ENCODE results near the gene FILIP1L. TPM values are rescaled to one million over a fixed set of nuclear protein-coding genes. Genes with fewer than 3 reads are reported as not detected.

The FILIP1L gene
- total RNA-seq, 1 donor = 213 TPM

GRCh38 chr3:99948467-99949089 lies 165.7 kb downstream of the FILIP1L start:
- no peak for DNase-seq (ENCODE audit: low read depth)
- no peak overlapping the region for H3K4me3 ChIP-seq (ENCODE audit: low read depth, low read length)
- TF ChIP-seq, protein P1, sequence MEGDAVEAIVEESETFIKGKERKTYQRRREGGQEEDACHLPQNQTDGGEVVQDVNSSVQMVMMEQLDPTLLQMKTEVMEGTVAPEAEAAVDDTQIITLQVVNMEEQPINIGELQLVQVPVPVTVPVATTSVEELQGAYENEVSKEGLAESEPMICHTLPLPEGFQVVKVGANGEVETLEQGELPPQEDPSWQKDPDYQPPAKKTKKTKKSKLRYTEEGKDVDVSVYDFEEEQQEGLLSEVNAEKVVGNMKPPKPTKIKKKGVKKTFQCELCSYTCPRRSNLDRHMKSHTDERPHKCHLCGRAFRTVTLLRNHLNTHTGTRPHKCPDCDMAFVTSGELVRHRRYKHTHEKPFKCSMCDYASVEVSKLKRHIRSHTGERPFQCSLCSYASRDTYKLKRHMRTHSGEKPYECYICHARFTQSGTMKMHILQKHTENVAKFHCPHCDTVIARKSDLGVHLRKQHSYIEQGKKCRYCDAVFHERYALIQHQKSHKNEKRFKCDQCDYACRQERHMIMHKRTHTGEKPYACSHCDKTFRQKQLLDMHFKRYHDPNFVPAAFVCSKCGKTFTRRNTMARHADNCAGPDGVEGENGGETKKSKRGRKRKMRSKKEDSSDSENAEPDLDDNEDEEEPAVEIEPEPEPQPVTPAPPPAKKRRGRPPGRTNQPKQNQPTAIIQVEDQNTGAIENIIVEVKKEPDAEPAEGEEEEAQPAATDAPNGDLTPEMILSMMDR (IDR thresholded peaks at IDR 0.05; ENCODE audit: insufficient read depth, low read depth, low read length) = no peak

DNA sequence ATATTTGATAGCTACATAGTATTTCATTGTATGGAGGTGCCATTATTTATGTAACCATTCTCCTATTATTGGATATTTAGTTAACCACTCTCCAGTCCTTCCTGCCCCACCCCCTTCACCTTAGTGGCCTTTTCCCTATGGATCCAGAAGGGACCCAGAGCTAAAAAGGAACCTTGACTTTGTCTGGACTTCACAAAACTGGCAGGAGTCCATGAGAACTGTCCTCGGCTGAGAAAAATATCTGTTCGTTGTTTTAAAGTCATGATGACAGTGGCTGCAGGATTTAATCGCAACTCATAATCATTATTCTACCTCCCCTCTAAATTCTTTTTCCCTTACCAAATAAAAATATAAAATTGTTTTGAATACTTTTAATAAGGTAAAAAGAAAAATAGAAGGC lies 166.9 kb downstream of the FILIP1L start:
- no peak for DNase-seq (ENCODE audit: low read depth)
- no peak overlapping the region for H3K4me3 ChIP-seq (ENCODE audit: low read depth, low read length)
- TF ChIP-seq, protein P1 (IDR thresholded peaks at IDR 0.05; ENCODE audit: insufficient read depth, low read depth, low read length) = no peak

GRCh38 chr3:99945328-99945995 lies 168.8 kb downstream of the FILIP1L start:
- no peak for DNase-seq (ENCODE audit: low read depth)
- TF ChIP-seq, protein P1 (IDR thresholded peaks at IDR 0.05; ENCODE audit: insufficient read depth, low read depth, low read length) = no peak

DNA sequence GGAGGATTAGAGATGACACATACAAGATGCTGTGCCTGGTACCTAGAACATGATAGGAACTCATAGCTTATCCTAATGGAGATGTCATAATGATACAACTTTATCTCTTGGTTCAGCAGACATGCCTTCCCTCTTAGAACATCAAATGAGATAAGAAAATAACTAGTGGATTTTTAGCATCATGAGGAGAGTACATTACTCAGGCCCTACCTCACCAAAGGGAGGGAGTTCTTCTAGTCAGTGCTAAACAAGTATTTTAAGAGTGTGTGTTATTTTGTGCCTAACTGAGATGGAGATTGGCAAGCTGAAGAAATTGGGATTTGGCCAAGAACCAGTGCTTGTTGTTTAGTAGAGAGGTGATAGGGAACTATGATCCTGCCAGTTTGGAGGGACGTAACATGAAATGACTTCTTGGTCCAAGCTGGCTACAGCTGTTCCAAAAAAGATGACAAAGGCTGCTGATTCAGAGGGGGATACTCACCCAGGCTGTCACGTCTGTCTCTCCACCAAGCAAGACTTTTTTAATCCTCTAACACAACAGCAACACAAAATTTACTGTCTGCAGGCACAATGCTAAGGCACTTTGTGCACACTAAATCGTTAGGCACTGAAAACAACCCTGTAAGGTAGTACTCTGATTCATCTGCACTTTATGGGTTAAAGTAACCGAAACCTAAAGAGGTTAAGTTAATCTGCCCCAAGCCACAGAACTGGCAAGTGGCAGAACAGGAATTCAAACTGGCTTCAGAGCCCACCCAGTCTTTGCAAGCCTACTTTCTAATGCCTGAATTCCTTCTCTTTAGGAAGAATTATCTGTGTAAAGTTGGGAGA lies 170.2 kb downstream of the FILIP1L start:
- DNase-seq (ENCODE audit: low read depth) = peak; percentile 76
- H3K4me3 ChIP-seq (ENCODE audit: low read depth, low read length) = no peak overlapping the region
- TF ChIP-seq, protein P1 (IDR thresholded peaks at IDR 0.05; ENCODE audit: insufficient read depth, low read depth, low read length) = no peak

More at GRCh38 chr3:99945328-99945995, 168.8 kb downstream of the FILIP1L start:
- no peak overlapping the region for H3K4me3 ChIP-seq (ENCODE audit: low read depth, low read length)

- no peak overlapping the region for H3K4me3 ChIP-seq (ENCODE audit: low read depth, low read length)
- DNase-seq (ENCODE audit: low read depth) = no peak
- TF ChIP-seq, protein P1 (IDR thresholded peaks at IDR 0.05; ENCODE audit: insufficient read depth, low read depth, low read length) = no peak
Measured at GRCh38 chr3:99941211-99941610, 173.1 kb downstream of the FILIP1L start.

- no peak overlapping the region for H3K4me3 ChIP-seq (ENCODE audit: low read depth, low read length)
- no peak for DNase-seq (ENCODE audit: low read depth)
- TF ChIP-seq, protein P1 (IDR thresholded peaks at IDR 0.05; ENCODE audit: insufficient read depth, low read depth, low read length) = no peak
Measured at GRCh38 chr3:99940350-99940749, 174.0 kb downstream of the FILIP1L start.
